Stimulated activated CD4-positive, alpha-beta T cell treated with anti-CD3 and anti-CD28 coated beads, Interleukin-15, amount 100 ng/mL, for 24 hours (primary cell): ENCODE results near the gene MCF2L2.

ENCODE experiments used
- DNase-seq: peaks from one replicate; pipeline ENCODE4 v3.0.0-alpha.2; 2020

The MCF2L2 gene

DNA sequence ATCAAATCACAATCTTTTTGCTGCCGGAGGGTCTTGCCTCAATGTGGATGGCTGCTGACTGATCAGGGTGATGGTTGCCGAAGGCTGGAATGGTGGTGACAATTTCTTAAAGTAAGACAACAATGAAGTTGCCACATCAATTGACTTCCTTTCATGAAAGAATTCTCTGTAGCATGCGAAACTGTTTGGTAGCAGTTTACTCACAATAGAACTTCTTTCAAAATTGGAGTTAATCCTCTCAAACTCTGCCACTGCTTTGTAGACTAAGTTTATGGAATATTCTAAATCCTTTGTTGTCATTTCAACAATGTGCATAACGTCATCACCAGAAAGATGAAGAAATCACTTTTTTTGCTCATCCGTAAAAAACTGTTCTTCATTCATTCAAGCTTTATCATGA, 109.5 kb downstream of the MCF2L2 start:
- DNase-seq = no peak

DNA sequence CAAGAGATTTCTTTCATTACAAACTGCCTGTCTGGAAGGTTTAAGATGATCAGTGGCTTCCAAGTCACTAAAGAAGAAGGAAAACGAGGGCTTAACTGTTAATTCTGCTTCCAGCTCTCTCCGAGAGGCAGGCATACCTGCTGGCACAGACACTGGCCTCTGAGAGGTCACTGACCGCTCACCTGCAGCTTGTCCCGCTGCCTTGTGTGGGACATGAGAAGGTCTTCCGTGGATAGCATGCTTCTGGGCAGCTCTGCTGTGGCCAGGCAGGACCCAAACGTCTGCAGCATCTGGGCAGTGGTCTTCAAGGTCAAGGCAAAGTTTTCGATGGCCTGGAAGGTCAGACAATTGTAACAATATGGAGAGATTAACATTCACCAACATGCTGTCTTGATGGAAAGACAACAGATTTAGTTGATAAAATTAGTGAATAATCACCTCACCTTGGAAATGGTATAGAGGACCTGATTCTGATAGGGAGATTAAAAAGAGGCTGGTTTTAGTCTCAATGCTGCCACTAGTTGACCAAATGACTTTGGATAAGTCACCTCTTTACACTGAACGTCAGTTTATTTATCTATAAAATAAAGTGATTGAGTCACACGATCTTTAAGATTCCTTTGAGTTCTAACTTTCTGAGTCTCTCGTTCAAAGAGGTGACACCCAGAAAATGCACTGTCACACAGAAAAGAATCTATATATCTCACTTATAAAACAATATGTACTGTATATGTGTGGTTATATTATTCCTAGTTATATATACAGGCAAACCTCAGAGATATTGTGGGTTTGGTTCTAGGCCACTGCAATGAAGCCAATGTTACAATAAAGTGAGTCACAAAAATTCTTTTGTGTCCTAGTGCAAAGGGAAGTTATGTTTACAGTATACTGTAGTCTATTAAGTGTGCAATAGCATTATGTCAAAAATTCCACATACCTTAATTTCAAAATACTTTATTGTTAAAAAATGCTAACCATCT, 110.2 kb downstream of the MCF2L2 start:
- no peak for DNase-seq

DNA sequence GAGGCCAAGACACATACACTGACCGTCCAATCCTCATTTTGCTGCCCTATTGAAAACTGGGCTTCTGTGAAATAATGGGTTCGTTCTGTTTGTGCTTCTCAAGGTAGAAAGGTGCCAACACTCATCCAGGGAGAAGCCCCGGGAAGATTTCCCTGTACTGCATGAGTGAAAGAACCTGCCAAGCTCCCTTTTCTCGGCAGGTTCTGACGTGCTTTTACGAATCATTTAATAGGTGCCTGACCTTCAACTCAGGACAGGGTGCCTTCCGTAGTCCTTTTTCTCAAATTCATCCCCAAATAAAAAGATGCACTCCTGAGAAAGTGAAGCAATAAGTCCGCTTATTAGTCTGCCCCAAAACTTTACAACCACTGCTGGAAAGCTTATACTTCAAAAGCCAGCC, 111.1 kb downstream of the MCF2L2 start:
- no peak for DNase-seq

GRCh38 chr3:183315739-183316138, 112.7 kb downstream of the MCF2L2 start:
- DNase-seq = no peak

GRCh38 chr3:183313764-183314163, 114.7 kb downstream of the MCF2L2 start:
- no peak for DNase-seq

DNA sequence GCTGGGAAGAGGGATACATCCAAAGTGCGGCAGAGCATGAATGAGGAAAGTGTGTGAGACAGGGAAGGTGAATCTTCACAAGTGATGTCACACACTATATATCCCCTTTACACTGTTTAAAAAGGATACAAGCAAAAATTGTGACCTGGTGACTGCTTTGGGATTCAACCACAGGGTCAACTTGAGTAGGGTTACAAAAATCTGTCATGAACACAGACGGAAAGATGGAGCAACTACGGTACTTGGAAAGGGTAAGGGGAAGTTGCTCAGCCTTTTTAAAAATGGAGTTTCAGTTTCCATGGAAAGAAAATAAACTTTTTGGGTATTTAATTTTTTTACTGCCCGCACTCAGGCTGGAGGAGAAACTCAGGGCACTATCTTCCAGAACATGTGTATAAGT, 115.1 kb downstream of the MCF2L2 start:
- DNase-seq = no peak

- DNase-seq = no peak
These were observed 116.0 kb downstream of the MCF2L2 start for GRCh38 chr3:183312433-183312832.

- DNase-seq = no peak
These were observed 117.5 kb downstream of the MCF2L2 start for GRCh38 chr3:183310936-183311335.

DNA sequence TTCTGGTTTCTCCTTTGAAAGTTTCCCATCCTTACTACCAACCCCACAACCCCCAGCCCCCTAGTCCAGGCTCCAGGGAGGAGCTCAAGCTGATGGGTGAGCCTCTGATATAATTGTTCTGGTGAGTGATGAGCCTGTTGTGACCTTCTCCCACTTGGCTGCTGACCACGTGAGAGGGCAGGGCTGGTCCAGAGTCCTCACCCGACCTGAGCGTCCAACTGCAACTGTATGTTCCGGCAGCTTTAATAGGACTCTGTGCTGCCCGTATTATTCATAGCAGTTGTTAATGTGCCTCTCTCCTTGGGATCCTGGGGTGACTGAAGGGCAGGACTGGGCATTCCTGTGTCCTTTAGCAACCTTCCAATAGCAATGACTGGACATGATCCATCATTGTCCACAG, 119.1 kb downstream of the MCF2L2 start:
- no peak for DNase-seq

DNA sequence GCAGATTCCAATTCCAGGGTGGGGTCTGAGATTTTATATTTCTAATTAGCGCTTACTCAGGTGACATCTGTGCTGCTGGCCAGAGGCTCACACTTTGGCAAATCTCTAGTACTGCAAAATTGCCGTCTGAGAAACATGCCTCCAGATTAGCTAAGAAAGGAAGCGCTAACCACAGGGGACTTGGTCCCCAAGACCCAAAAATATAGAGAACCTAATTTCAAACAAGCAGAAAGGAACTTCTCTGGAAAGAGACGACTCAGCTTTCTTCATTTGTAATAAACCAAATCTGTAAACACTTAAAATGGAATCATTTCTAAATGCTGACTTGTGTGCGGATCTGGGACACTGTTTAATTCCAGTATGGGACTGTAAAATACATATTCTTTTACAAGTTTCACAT, 119.7 kb downstream of the MCF2L2 start:
- no peak for DNase-seq

- DNase-seq = no peak
These were observed 120.7 kb downstream of the MCF2L2 start for GRCh38 chr3:183307749-183308148.

DNA sequence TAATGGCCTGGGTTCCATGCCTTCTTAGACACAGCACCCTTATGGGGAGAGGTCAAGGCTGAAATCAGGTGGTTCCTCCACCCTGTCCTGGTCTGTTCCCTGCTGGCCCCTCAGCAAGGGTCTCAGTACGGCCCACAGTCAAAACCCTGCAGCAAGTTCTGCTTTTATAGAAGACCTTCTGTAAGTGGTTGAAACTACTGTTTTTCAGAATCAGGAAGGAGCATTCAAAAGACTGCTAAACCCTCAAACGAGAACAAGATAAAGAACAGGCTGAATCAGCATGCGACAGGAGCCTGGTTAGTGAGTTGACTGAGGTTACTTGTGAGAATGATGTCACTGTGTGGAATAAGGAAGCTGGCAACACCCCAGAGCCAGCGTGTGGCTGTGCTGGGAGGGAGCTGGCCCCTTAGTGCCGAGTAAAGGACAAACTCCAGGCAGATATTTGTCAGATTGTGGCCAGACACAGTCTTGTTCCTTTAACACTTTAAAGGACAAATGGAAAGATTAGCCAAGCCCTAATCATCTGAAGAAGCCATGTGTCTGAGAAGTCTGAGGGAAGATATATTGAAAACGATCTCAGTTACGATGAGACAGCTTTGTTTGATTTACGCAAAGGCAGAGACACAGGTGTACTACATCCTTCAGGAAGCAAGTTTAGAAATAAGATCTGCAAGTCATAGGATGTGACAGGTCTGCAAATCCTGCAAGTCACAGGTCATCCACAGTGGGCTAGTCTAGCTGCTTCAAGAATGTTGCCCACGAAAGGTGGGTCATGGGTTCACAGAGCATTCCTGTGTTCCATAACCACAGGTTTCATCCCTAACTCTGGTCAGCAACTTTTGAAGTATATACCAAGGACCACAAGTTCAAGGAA, 121.4 kb downstream of the MCF2L2 start:
- peak; percentile 65 for DNase-seq

- no peak for DNase-seq
These were observed 124.7 kb downstream of the MCF2L2 start for GRCh38 chr3:183303690-183304089.

DNA sequence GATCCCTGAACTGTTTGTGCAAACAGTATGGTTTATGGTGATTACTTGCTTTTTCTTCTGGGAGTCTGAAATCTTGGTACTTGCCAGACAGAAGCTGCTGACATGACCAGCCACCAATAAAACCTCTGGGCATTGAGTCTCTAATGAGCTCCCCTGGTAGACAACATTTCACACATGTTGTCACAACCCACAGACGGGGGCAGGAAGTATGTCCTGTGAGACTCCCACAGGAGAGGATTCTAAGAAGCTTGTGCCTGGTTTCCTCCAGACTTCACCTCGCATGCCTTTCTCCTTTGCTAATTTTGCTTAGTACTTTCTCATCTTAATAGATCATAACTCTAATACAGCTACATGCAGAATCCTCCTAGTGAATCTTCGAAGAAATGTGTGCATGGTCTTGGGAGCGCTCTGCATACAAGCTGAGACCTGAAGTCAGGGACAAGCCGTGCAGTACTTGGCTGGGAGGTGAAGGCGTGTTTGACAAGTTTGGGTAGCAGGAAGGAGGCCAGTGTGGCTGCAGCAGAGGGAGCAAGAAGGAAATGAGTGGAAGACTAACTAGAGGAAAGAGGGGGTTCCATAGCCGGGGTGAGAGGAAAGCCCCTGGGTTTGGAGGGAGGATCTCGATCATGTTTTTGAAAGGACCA, 126.4 kb downstream of the MCF2L2 start:
- DNase-seq = no peak

- DNase-seq = no peak
These were observed 127.3 kb downstream of the MCF2L2 start for GRCh38 chr3:183300996-183301562.

GRCh38 chr3:183299976-183300375, 128.4 kb downstream of the MCF2L2 start:
- no peak for DNase-seq

DNA sequence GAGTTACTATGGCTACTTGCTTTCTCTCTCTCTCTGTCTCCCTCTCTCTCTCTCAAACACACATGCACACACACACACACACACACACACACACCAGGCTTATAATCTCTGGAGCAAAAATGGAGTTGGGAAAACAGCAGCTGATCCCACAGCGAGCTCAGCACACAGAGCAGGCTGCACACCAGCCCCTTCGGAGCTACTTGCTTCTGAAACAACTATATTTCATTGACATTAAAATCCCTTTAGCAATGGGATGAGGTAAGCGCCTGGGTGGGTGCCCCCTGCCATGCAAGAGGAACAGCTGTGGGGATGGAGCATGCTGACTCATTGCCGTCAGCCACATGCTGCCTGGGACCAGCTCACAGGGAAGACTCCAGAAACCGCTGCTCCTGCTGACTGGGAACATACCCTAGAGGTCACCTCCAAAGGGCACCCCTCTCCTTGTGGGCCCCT, 129.7 kb downstream of the MCF2L2 start:
- no peak for DNase-seq

DNA sequence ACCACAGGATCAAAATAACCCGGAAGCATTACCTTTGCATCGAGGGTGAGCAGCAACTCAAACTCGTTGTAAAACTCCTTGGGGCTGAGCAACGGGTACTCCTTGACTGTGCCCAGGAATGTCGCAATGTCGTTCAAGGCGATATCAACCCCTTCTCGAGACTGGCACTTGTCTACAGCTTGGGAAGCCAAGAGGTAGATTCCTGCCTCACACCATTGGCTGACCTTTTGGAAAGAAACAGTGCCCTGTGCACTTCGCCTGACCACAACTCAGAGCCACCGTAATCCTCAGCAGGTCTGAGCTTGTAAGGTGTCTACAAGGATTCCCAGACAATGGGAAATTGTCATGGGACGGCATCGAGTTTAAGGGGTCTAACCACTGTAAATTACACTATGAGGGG, 131.5 kb downstream of the MCF2L2 start:
- no peak for DNase-seq

DNA sequence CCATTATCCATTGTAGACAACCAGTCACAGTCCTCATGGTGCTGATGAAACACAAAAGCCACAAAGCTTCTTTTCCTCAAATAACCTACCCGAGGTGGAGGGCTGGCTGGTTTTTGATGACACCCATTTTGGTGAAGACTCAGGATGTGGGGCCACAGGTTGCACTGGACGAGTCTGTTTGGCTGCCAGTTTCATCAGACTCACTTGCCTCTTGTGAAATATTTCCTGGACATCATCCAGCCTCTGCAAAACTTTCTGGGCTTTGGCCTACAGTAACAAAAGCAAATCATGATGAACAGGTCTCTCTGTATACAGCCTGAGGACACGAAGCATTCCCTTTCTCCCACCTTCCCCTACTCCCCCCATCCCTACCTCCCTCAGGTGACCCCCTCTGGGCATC, 133.2 kb downstream of the MCF2L2 start:
- no peak for DNase-seq

DNA sequence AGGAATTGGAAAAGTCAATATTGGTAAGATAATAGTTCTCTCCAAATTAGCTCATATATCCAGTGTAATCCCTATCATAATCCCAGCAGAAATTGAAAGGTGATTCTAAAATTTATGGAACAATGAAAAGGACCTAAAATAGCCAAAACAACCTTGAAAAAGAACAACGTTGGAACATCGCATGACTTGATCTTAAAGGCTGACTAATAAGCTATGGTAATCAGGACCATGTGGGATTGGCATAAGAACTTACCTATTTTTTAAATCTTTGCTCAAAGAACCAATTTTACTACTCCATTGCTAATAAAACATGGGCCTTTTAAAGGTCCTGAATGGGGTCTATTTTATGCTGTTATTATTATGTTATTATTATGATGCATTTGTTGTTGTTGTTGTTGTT, 134.5 kb downstream of the MCF2L2 start:
- no peak for DNase-seq

DNA sequence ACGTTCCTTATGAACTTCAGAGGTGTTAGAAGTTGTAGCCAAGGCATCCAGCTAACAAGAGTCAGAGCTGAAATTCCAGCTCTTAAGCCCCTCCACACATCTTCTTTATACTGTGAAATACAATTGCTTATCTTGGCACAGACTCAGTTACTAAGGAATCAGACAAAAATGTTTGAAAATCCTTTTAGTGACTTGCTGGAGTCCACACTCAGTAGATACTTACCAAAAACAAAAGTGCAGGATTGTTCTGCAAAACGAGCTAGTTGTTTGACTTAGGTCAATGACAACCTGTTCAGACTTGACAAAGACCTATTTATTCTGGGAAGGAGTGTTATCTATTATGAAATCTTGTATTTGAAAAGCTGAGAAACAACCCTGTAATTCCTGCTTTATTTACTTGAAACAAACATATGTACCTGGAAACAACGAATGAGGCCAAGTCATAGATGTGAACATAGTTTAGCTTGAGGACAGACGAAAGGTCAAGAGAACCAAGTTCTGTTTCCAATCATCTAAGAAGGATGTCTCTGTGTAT, 136.9 kb downstream of the MCF2L2 start:
- DNase-seq = no peak

GRCh38 chr3:183290216-183290615, 138.2 kb downstream of the MCF2L2 start:
- DNase-seq = no peak

- DNase-seq = no peak
These were observed 140.3 kb downstream of the MCF2L2 start for GRCh38 chr3:183288117-183288516.
